SK-N-SH (cell line): ENCODE measurements around the gene TCF7L2. TPM values are rescaled to one million over a fixed set of nuclear protein-coding genes. Genes with fewer than 3 reads are reported as not detected.

ENCODE experiments used
- CTCF ChIA-PET: fragments of 300-600, 350-600 bp; formaldehyde crosslinking; extraction: SDS; loops from one replicate; lab custom pipeline; 2021; lab: Yijun Ruan, JAX
- POLR2A ChIA-PET: fragments of 350-600 bp; sonication (Branson Sonifier 250); formaldehyde crosslinking; extraction: SDS; loops from one replicate; lab custom pipeline; 2020; ENCODE audit warnings: antibody characterized with exemption, inconsistent platforms; lab: Yijun Ruan, JAX
- DNase-seq: peaks from one replicate; pipeline ENCODE4 v3.0.0; 2012
- H2AFZ ChIP-seq: fragments of 200-600 bp; sonication (generic); 2 replicates; pipeline ENCODE4 v1.8.1; 2016; ENCODE audit warnings: antibody characterized with exemption, mild to moderate bottlenecking, low read depth
- H3F3A ChIP-seq: fragments of 200-600 bp; sonication (generic); replicated peaks from 2 replicates; pipeline ENCODE3; 2016; ENCODE audit warnings: antibody characterized with exemption, mild to moderate bottlenecking; ENCODE audit not compliant: insufficient read depth
- H3K27ac ChIP-seq, 2 experiments: fragments of 200-500 bp in 1 of 2; fragments of 200-600 bp in 1 of 2; sonication (Bioruptor generic) in 1 of 2; sonication (generic), shearing (Covaris generic) in 1 of 2; 2 replicates each; pipeline versions ENCODE4 v1.5.1 to v1.6.1; 2014 to 2016; ENCODE audit warnings: low read depth in 2 of 2, inconsistent platforms in 1 of 2, low read length in 1 of 2, mild to moderate bottlenecking in 1 of 2, mixed read lengths in 1 of 2
- H3K27me3 ChIP-seq: fragments of 200-600 bp; sonication (generic), shearing (Covaris generic); 2 replicates; pipeline ENCODE4 v1.6.1; 2016; ENCODE audit warnings: mixed run types; ENCODE audit not compliant: insufficient read depth
- H3K36me3 ChIP-seq, 2 experiments: fragments of 200-500 bp in 1 of 2; fragments of 200-600 bp in 1 of 2; sonication (Bioruptor generic) in 1 of 2; sonication (generic) in 1 of 2; replicated peaks in 1 of 2; 2 replicates each; pipeline versions ENCODE3 to v1.5.1; 2014 to 2016; ENCODE audit warnings: low read length in 1 of 2, mild to moderate bottlenecking in 1 of 2; ENCODE audit not compliant: insufficient read depth in 2 of 2, control insufficient read depth in 1 of 2
- H3K4me1 ChIP-seq, 2 experiments: fragments of 200-500 bp in 1 of 2; fragments of 200-600 bp in 1 of 2; sonication (Bioruptor generic) in 1 of 2; sonication (generic), shearing (Covaris generic) in 1 of 2; 2 replicates each; pipeline versions ENCODE4 v1.5.1 to v1.6.1; 2014 to 2016; ENCODE audit warnings: low read depth in 1 of 2, low read length in 1 of 2, mixed run types in 1 of 2; ENCODE audit not compliant: insufficient read depth in 2 of 2, control insufficient read depth in 1 of 2
- H3K4me2 ChIP-seq: fragments of 200-600 bp; sonication (generic), shearing (Covaris generic); 2 replicates; pipeline ENCODE4 v1.6.1; 2017; ENCODE audit warnings: mixed run types
- H3K4me3 ChIP-seq, 2 experiments: fragments of 200-500 bp in 1 of 2; fragments of 200-600 bp in 1 of 2; sonication (Bioruptor generic) in 1 of 2; sonication (generic), shearing (Covaris generic) in 1 of 2; 2 replicates each; pipeline versions ENCODE4 v1.5.1 to v1.8.1; 2014 to 2016; ENCODE audit warnings: low read depth in 2 of 2, inconsistent platforms in 1 of 2, low read length in 1 of 2, mild to moderate bottlenecking in 1 of 2, mixed read lengths in 1 of 2, moderate library complexity in 1 of 2
- H3K79me2 ChIP-seq: fragments of 200-600 bp; sonication (generic); 2 replicates; pipeline ENCODE4 v1.8.1; 2017; ENCODE audit warnings: mild to moderate bottlenecking; ENCODE audit not compliant: insufficient read depth
- H3K9ac ChIP-seq: fragments of 200-600 bp; sonication (generic); 2 replicates; pipeline ENCODE4 v1.6.1; 2017; ENCODE audit warnings: mixed run types
- H3K9me2 ChIP-seq: fragments of 200-600 bp; sonication (generic); 2 replicates; pipeline ENCODE4 v1.6.1; 2017; ENCODE audit warnings: mixed run types
- H3K9me3 ChIP-seq: fragments of 200-600 bp; sonication (generic); 2 replicates; pipeline ENCODE4 v1.6.1; 2017; ENCODE audit warnings: mixed run types, mild to moderate bottlenecking, moderate library complexity
- H4K20me1 ChIP-seq: fragments of 200-600 bp; sonication (generic); 2 replicates; pipeline ENCODE4 v1.6.1; 2017; ENCODE audit warnings: mild to moderate bottlenecking, mixed run types; ENCODE audit not compliant: insufficient read depth
- CHD2 ChIP-seq: fragments of 150-350 bp; IDR thresholded peaks from 2 replicates; pipeline ENCODE4 v1.6.1; 2018; ENCODE audit warnings: low read length; ENCODE audit not compliant: partially characterized antibody
- ELF1 ChIP-seq: IDR thresholded peaks from 2 replicates; pipeline ENCODE4 v1.4.0; 2012
- IRF3 ChIP-seq: fragments of 150-350 bp; IDR thresholded peaks from 2 replicates; pipeline ENCODE4 v1.6.1; 2016; ENCODE audit warnings: mild to moderate bottlenecking, low read depth, low read length
- JUND ChIP-seq: IDR thresholded peaks from 2 replicates; pipeline ENCODE4 v1.4.0; 2012
- MEF2A ChIP-seq: IDR thresholded peaks from 2 replicates; pipeline ENCODE4 v1.4.0; 2012; ENCODE audit warnings: low read depth, borderline replicate concordance
- RCOR1 ChIP-seq: fragments of 150-350 bp; IDR thresholded peaks from 2 replicates; pipeline ENCODE4 v1.6.1; 2017; ENCODE audit warnings: antibody characterized with exemption, low read length
- RFX5 ChIP-seq: IDR thresholded peaks from 2 replicates; pipeline ENCODE4 v1.6.1; 2012; ENCODE audit warnings: mild to moderate bottlenecking, improper control_type of control experiment, low read length
- TAF1 ChIP-seq: IDR thresholded peaks from 2 replicates; pipeline ENCODE4 v1.6.1; 2012; ENCODE audit warnings: low read depth, mild to moderate bottlenecking, low read length, moderate library complexity, borderline replicate concordance
- TCF12 ChIP-seq: IDR thresholded peaks from 2 replicates; pipeline ENCODE4 v1.4.0; 2012
- TEAD4 ChIP-seq: IDR thresholded peaks from 2 replicates; pipeline ENCODE4 v1.4.0; 2012; ENCODE audit warnings: mild to moderate bottlenecking, borderline replicate concordance; ENCODE audit not compliant: insufficient read depth
- USF1 ChIP-seq: IDR thresholded peaks from 2 replicates; pipeline ENCODE4 v1.4.0; 2012; ENCODE audit warnings: low read depth, borderline replicate concordance
- YY1 ChIP-seq: IDR thresholded peaks from 2 replicates; pipeline ENCODE4 v1.4.0; 2012; ENCODE audit warnings: low read depth, mild to moderate bottlenecking
- WGBS: methylation state at CpG from one replicate; pipeline ENCODE4 v1.1.6; 2017; ENCODE audit warnings: low lambda C conversion rate; 5-methylcytosine and 5-hydroxymethylcytosine counted together
- polyA plus RNA-seq, 3 experiments: library from polyadenylated mRNA; depleted of rRNA; stranded (reverse); fragments of >200 nt; gene quantifications; 2 replicates each; pipeline ENCODE4 v1.2.3, GENCODE V29; 2012
- TF ChIP-seq, protein P1 (sequence below): IDR thresholded peaks from 2 replicates; pipeline ENCODE4 v1.6.1; 2012; ENCODE audit warnings: mild to moderate bottlenecking, low read depth, low read length, moderate library complexity
- TF ChIP-seq, protein P2 (sequence below): fragments of 150-350 bp; IDR thresholded peaks from 2 replicates; pipeline ENCODE4 v1.6.1; 2017; ENCODE audit warnings: antibody characterized with exemption, low read length, low read depth, borderline replicate concordance

The TCF7L2 gene
- polyA plus RNA-seq, 1 of the 3 experiments (the other 2 are of a cell fraction) = 10.2 TPM

DNA sequence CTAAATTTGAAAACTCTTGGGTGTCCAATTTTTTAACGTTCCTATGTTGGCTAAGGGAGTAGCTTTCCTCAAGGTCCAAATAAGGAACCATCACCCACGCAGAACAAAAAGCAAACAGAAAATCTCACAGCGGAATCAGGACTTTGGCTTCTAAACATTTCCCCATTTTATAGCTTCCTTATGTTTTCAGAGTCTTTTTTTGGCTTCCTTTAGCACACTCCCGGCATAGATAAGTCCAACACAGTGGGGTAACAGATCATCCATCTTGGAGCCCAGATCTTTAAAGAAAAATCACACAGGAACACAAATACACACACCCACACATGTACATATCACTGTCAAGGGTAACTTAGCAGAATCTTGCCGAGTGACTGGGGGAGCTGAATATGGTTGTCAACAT lies 4.2 kb upstream of the TCF7L2 start:
- ChIA-PET CTCF (no interaction called here), POLR2A (no interaction called here)
- WGBS = 88% methylated on average over 5 of the region's 5 CpGs
- Histone ChIP-seq H3K9me2 (no peaks in the 10 kb centered on the region), H3K27me3 (no peaks in the 10 kb centered on the region), H3K4me1 (no peaks in the 10 kb centered on the region), H3K9me3 (no peaks in the 10 kb centered on the region), H3K9ac (no peak overlapping the region), H3K27ac (no peak overlapping the region), H3K79me2 (peaks cover 7% of the 10 kb centered on the region), H2AFZ (no peak overlapping the region), H3K4me2 (no peak overlapping the region), H3F3A (peaks cover 15% of the 10 kb centered on the region), H4K20me1 (no peaks in the 10 kb centered on the region), H3K36me3 (no peaks in the 10 kb centered on the region), H3K4me3 (no peak overlapping the region)
- TF ChIP-seq JUND (no peak), TAF1 (no peak), USF1 (no peak), TCF12 (no peak), RCOR1 (no peak), IRF3 (no peak), TEAD4 (no peak), ELF1 (no peak), YY1 (no peak), RFX5 (no peak), CHD2 (no peak), MEF2A (no peak)
- TF ChIP-seq, protein P1, sequence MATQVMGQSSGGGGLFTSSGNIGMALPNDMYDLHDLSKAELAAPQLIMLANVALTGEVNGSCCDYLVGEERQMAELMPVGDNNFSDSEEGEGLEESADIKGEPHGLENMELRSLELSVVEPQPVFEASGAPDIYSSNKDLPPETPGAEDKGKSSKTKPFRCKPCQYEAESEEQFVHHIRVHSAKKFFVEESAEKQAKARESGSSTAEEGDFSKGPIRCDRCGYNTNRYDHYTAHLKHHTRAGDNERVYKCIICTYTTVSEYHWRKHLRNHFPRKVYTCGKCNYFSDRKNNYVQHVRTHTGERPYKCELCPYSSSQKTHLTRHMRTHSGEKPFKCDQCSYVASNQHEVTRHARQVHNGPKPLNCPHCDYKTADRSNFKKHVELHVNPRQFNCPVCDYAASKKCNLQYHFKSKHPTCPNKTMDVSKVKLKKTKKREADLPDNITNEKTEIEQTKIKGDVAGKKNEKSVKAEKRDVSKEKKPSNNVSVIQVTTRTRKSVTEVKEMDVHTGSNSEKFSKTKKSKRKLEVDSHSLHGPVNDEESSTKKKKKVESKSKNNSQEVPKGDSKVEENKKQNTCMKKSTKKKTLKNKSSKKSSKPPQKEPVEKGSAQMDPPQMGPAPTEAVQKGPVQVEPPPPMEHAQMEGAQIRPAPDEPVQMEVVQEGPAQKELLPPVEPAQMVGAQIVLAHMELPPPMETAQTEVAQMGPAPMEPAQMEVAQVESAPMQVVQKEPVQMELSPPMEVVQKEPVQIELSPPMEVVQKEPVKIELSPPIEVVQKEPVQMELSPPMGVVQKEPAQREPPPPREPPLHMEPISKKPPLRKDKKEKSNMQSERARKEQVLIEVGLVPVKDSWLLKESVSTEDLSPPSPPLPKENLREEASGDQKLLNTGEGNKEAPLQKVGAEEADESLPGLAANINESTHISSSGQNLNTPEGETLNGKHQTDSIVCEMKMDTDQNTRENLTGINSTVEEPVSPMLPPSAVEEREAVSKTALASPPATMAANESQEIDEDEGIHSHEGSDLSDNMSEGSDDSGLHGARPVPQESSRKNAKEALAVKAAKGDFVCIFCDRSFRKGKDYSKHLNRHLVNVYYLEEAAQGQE = no peak
- TF ChIP-seq, protein P2, sequence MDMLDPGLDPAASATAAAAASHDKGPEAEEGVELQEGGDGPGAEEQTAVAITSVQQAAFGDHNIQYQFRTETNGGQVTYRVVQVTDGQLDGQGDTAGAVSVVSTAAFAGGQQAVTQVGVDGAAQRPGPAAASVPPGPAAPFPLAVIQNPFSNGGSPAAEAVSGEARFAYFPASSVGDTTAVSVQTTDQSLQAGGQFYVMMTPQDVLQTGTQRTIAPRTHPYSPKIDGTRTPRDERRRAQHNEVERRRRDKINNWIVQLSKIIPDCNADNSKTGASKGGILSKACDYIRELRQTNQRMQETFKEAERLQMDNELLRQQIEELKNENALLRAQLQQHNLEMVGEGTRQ = no peak
- DNase-seq = no peak
